GM12892 (cell line): ENCODE data around the gene RAB44.

Experiments
- POLR2A ChIP-seq: IDR thresholded peaks from 2 replicates; pipeline ENCODE4 v1.6.1; 2011; ENCODE audit warnings: low read depth, low read length, control low read depth
- POLR2AphosphoS5 ChIP-seq: IDR thresholded peaks from 2 replicates; pipeline ENCODE4 v1.6.1; 2011; ENCODE audit warnings: low read depth, low read length, control low read depth

- TF ChIP-seq POLR2A (no peak), POLR2AphosphoS5 (no peak)
Observed at GRCh38 chr6:36745836-36746235, 48.2 kb downstream of the RAB44 start.
